NCI-H446 treated with DMSO at 0.1 percent for 48 hours (cell line): ENCODE data around the gene STRA8.

Experiments
- DNase-seq: peaks from one replicate; lab custom pipeline; 2025; lab: John Stamatoyannopoulos, UW

Gene STRA8

DNA sequence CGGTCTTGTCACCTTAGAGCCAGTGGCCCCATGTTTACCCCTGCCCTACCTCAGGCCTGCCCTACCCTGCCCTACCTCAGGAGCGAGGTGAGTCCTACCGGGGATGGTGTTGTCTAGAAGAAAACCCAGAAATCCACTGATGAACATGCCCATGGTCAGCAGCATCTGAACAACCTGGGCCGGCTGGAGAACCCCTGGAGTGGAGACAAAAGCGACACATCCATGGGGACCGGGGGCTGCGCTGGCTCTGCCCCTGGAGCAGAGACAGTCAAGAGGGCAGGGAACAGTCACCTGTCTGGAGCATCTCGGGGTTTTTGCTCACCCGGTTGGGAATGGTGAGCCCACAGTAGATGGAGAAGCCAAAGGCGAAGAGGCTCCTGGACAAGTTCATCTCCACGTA, 36.3 kb downstream of the STRA8 start:
- DNase-seq: no peak

DNA sequence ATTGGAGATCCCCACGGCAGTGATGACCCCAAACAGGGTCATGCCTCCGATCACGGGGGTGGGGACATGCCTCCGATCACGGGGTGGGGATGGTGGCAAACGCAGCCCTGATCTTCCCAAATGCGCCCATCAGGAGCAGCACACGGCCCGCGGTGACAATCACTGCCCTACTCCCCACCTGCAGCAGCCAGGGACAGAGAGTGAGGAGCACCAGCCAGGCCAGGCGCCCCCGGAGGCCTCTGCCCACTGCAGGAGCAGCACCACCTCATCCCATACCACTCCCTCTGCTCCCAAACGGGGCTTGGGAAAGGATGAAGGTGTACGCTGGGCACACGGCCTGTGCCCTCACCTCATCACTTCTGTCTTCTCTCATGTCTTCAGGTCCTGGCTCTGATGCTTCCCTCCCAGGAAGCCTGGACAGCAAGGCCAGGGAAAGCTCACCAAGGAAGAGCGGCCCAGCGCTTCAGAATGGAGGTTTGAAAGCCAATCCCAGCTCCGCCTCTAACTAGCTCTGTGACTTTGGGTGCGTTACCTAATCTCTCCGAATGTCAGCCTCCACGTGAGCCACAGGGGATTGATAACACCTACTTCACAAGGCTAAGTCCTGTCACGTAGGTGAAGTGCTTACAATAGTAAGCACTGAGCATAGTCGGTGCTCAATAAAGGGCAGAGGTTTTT, 37.1 kb downstream of the STRA8 start:
- no peak for DNase-seq

DNA sequence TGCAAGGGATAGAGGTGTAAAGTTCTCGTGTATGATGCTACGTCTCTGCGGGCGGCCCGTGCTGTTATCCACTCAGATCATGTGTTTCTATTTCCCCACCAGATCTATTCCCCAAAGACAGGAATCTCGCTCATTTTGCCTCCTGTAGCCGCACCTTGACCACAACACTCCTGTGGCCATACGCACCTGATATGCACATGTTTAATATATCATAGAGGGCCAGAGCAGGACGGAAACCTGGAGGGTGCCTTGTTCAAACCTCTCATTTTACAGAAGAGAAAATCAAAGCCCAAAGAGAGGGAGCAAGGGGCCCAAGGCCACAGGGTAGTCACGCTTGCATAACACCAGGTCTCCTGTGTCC, 37.6 kb downstream of the STRA8 start:
- no peak for DNase-seq

DNA sequence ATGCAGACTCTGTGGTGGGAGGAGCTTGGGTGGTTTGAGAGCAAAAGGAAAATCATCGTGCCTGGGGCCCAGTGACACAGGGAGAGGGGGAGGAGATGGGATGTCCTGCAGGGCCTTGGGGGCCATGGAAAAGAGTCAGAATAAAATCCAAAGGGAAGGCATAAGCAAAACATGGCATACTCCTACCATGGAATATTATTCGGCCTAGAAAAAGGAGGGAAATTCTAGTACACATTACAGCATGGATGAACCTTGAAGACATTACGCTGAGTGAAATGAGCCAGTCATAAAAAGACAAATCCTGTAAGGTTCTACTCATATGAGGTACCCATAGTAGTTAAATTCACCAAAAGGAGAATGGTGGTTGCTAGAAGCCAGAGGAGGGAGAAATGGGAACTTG, 38.7 kb downstream of the STRA8 start:
- no peak for DNase-seq

GRCh38 chr7:135273581-135273980, 39.9 kb downstream of the STRA8 start:
- DNase-seq: no peak

DNA sequence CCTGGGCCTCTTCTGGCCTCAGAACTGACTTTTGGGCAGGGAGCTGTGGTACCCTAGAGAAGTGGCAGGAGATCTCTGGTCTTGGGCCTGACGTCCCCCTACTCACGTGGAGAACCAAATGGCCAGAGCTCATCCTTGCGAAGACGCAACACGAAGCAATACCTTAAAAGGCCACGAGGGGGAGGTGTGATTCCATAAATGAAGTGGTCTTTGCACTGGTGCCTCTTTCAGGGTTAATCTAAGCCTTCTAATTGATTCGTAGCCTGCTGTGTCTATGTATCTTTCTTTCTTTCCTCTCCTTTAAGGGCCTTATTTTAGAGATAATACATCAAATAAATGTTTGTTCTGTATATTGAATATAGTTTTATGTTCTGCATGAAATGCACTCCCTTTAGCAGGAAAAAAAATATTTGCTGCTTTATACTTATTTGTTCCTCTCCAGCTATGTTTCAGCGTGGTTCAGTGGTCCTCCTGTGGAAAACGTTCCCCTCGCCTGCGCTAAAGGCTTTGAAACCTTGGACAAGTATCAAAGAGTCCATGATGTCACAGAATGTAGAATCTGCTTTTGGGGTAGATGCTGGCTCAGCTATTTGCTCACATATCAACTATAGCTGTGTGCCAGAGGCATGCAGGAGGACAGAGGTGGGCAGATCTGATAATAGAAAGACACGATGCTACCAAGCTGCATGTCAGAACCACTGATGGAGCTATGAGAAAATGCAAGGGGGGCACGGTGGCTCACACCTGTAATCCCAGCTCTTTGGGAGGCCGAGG, 41.0 kb downstream of the STRA8 start:
- DNase-seq: peak; percentile 20

GRCh38 chr7:135275971-135276580, 42.4 kb downstream of the STRA8 start:
- no peak for DNase-seq

GRCh38 chr7:135277161-135277560, 43.5 kb downstream of the STRA8 start:
- DNase-seq: no peak

- DNase-seq: peak; percentile 31
These were observed 47.8 kb downstream of the STRA8 start for GRCh38 chr7:135281363-135281949.

GRCh38 chr7:135282561-135283254, 49.1 kb downstream of the STRA8 start:
- DNase-seq: no peak

- DNase-seq: no peak
These were observed 50.5 kb downstream of the STRA8 start for GRCh38 chr7:135283959-135284638.

DNA sequence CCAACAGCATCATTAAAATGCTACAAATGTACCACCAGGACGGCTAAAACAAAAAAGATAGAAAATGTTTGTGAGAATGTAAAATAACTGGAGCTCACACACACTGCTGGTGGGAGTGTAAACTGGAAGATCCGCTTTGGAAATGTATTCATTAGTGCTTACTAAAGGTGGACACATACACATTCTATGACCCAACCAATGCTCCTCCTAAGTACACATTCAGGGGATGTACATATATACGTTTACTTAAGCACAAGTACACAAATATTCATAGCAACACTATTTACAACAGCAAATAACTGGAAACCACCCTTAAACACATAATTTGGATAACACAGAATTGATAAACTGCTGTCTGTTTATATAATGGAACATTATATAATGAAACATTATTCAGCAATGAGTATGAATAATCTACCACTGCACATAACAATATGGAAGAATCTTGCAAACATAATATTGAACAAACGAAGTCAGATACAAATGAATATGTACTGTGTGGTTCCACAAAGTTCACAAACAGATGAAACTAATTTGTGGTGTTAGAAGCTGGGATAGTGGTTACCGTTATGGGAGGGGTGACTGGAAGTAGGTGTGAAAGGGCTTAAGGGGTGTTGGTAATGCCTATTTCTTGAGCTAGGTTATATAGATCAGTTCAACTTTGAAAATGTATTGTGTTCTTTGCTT, 52.1 kb downstream of the STRA8 start:
- DNase-seq: no peak

DNA sequence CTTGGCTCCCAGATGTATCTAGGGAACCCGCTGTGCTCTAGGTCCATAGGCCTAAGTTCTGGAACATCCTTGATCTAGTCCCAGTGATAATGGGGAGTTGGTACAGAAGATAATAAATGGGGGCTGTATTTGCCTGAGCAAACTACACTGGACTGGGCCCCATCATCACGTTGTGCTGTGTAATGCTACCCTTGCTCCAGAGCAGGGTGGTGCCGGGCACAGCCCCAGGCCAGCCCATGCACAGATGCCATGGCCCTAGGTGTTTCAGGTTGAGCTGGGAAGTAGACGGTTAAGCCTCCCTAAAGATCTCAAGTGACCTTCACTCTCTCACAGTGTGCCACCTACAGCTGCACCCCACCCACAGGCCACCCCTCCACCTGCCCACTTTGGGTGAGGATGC, 53.2 kb downstream of the STRA8 start:
- DNase-seq: no peak

DNA sequence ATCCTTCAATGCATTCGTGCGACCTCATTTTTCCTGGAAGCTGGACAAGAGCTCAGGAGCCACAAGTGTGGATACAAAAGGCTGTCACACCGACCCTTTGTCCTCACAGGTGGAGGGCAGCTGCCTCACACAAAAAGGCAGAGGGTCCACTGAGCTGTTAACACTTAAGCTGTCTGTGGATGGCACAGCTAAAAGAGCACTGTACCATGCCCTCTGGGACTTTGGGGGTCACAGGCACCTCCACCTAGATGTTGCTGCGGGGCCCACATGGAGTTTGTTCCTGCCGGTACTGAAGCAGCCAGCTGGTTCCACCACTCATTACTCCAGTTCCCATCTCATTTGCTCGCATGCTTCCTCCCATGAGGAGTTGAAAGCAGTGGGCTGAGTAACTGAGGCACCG, 57.0 kb downstream of the STRA8 start:
- no peak for DNase-seq

DNA sequence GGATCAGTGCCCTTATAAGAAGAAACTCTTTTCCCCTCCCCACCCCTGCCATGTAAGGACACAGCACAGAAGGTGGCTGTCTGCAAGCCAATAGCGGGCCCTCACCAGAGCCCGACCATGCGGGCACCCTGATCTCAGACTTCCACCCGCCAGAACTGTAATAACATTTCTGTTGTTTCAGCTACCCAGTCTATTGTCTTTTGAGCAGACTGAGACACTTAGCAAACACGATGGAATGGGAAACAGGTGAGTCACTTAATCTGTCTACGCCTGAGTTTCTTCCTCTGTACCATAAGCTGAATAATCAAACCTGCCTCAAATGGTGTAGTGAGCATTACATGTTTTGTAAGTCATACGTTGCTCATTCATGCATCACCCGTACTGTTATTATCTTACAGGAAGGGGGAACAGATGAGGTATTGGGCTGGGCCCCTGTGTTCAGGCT, 58.2 kb downstream of the STRA8 start:
- no peak for DNase-seq

- no peak for DNase-seq
These were observed 65.6 kb downstream of the STRA8 start for GRCh38 chr7:135299235-135299634.

DNA sequence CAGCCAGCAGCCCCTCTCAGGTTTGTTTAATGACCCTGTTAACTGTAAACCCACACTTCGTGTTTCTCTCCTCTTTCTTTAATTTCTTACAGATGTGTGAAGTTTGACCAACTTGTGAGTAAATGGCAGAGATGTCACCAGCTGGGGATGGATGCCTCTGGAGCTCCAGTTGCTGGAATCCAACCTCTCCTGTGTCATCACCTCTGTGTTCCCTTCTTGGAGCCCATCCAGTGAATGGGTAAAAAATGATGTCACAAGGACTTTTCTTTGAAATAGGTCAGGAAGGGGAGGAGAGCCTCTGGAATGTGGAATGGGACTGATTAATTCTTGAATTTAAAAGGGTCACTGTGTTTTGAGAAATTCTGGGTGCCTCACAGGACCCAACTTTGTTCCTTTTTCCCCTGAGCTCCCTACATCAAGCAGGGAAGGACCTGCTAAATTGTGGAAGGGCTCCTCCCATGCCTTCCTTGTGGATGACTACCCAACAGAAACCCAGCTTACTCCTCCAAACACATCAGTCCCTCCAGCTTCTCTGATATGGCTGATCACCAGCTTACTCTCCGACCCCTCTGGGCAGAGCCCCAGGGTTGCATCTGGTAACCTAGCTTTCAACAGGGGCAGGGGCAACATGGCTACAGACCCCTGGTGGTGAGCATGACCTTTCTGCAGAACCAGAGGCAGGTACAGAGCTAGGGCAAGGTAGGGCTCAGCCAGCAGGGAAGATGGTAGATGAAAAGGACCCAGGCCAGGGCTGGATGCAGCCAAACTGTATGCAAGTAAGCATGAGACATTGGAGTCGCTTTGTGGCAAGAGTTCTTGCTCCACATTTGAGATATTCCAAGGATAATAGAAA, 67.5 kb downstream of the STRA8 start:
- no peak for DNase-seq
